CD4-positive, alpha-beta T cell treated with Interleukin-21 for 1 hour (primary cell): Measurements from ENCODE around the gene ACO2.

Experiments
- DNase-seq: peaks from one replicate; pipeline ENCODE4 v3.0.0-alpha.2; 2020

Gene ACO2

GRCh38 chr22:41491374-41492100 lies 22.6 kb downstream of the ACO2 start:
- DNase-seq, result no peak

DNA sequence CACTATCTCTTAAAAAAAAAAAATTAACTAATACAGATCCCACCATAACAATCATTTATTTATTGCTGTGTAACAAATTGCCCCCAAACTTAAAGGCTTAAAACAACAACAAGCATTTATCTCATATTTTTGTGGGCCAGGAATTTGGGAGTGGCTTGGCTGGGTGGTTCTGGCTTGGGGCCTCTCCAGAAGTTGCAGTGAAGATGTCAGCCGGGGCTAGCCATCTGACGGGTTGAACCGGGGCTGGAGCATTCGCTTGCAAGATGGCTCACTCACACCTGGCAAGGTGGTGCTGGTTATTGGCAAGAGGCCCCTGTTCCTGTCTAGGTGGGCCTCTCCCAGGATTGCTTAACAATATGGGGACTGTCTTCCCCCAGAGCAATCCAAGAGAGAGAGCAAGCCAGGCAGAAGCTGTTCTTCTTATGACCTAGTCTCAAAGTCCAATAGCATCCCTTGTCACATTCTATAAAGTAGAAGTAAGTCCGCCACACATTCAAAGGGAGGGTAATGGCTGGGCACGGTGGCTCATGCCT lies 29.5 kb downstream of the ACO2 start:
- DNase-seq, result no peak

- no peak for DNase-seq
Observed at GRCh38 chr22:41499624-41500280, 30.8 kb downstream of the ACO2 start.

DNA sequence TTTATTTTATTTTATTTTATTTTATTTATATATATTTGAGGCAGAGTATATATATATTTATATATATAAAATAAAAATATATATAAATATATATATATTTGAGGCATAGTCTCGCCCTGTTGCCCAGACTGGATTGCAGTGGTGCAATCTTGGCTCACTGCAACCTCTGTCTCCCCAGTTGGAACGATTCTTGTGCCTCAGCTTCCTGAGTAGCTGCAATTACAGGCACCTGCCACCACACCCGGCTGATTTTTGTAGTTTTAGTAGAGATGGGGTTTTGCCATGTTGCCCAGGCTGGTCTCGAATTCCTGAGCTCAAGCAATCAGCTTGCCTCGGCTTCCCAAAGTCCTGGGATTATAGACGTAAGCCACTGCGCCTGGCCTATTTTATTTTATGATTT lies 31.4 kb downstream of the ACO2 start:
- no peak for DNase-seq

DNA sequence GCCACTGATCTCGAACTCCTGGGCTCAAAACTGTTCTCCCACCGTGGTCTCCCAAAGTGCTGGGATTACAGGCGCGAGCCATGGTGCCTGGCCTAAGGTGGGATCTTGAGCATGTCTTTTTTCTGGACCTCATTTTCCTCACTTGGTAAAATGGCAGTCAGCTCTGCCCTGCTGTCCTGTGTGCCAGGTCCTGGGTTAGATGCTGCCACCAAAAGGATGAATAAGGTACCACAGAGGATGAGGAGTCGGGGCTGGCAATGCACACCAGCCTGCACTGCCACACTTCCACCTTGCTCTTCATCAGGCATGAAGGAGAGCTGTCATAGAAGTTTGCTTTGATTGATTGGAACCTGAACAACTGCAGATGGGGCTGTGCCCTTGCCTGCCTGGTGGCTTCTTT lies 32.3 kb downstream of the ACO2 start:
- peak; percentile 31 for DNase-seq

GRCh38 chr22:41504397-41504796 lies 35.5 kb downstream of the ACO2 start:
- no peak for DNase-seq

DNA sequence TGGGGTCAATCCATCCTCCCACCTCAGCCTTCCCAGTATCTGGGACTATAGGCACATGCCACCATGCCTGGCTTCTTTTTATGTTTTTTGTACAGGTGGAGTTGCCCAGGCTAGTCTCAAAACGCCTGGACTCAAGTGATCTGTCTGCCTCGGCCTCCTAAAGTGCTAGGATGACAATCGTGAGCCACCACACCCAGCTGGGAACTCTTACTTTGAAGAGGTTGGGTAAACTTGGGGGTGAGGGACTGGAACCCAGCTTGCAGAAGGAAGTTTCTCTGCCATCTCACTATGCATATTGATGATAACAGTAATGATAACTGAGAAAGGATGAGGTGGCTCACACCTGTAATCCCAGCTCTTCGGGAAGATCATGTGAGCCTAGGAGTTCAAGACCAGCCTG lies 35.9 kb downstream of the ACO2 start:
- no peak for DNase-seq

- no peak for DNase-seq
Observed at GRCh38 chr22:41505511-41506220, 36.7 kb downstream of the ACO2 start.

GRCh38 chr22:41507330-41508063 lies 38.6 kb downstream of the ACO2 start:
- DNase-seq, result no peak

DNA sequence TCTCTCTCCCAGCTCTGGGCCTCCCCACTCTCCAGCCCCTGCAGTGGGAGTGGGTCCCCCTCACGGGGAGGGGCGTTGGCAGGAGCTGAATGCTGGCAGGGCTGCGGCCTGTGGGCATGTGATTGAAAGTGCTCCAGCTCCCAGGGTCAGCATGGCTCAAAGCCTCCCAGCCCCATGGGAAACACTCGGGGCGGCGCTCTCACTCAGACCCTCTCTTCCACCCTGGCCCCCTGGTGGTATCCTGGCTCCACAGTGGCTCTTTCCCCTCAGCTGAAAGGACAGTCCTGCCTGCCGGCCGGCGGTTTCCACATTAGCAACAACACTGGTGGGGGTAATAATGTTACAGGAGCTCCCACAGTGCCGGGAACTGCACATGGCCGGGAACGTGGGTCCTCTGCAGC lies 39.9 kb downstream of the ACO2 start:
- no peak for DNase-seq

GRCh38 chr22:41511521-41511968 lies 42.6 kb downstream of the ACO2 start:
- DNase-seq, result no peak

DNA sequence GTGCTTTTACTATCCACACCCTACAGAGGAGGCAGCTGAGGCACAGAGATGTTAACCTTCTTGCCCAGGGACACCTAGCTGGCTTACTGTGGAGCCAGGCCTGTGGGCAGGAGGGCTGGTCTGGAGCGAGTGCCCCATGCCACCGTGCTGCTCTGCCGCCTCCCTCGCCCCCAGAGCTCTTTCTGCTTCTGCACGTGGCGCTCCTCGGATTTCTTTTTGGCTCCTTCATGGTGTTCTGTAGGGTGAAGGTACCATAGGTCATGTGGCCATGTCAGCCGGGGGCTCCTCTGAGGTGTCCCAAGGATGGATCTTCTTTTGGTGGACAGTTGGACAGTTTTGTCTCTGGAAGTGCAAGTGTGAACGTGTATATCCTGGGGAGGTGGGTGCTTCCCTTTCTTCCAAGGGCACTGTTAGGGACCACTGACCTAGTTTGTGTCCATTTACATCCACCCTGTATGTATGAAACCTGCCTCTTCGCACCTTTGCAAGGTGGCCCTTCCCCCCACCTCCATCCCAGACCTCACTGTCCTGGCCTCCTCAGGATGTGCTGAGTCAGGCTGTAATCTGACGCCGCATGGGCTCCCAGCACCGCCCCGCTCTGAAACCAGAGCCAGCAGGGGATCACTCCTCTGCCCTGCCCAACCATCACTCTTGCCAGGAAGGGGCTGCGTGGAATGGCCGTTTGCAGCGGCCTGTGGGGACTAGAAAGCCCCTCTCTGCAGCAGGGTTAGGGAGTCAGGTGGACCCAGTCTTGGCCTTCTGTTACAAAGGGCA lies 43.7 kb downstream of the ACO2 start:
- no peak for DNase-seq

DNA sequence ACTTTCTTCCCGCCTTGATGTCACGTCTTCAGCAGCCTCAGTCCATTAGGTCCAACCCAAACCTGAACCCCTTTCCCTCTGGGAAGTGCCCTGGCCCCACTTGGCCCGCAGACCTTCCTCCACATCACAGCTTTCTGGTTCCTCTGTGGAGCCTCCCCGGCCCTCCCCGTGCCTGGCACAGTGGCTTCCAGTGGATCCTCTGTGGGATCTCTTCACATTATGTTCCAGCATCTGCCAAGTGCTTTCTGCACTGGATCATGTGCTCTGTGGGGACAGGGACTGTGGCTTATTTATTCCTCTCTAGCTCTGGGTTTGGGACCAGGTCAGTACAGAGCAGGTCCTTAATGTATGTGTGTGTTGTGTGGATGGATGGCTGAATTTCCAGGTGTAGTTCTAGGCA lies 44.5 kb downstream of the ACO2 start:
- DNase-seq, result no peak

GRCh38 chr22:41516462-41516861 lies 47.5 kb downstream of the ACO2 start:
- DNase-seq, result no peak

DNA sequence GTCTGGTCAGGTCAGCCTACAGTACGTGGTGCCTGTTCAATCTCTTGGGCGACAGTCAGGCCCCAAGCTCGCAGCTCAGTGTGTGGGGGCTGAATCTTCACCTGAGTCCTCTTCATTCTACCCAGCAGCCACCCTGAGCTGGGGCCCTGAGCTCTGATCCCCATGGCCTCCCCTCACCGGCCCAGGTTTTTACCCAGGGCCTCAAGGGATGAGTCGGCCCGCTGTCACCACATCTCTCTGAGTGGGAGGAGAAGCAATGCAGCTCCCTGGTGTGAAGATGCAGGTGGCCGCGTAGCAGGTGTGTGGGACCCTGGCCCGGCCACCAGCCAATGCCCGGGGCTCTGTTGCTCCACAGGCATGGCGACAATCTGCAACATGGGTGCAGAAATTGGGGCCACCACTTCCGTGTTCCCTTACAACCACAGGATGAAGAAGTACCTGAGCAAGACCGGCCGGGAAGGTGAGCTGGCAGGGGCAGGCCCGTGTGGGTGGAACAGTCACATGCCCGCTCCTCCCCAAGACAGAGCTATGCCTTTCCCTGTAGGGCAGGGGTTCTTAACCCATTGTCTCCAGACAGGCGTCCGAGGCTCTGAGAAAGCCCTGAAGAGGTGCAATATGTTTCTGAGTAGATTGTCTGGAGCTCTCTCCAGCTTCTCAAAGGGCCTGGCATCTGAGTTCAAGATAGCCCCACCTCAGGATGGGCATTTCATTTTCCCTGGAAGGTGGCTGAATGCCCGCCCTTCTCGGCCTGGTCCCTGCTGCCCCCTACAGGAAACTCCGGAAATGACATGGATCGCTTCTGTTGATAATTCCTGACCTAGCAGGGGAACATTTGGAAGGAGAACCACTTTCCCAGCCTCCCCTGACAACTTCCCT lies 48.5 kb downstream of the ACO2 start:
- peak; percentile 41 for DNase-seq

- DNase-seq, result no peak
Observed at GRCh38 chr22:41518048-41518347, 49.1 kb downstream of the ACO2 start.

DNA sequence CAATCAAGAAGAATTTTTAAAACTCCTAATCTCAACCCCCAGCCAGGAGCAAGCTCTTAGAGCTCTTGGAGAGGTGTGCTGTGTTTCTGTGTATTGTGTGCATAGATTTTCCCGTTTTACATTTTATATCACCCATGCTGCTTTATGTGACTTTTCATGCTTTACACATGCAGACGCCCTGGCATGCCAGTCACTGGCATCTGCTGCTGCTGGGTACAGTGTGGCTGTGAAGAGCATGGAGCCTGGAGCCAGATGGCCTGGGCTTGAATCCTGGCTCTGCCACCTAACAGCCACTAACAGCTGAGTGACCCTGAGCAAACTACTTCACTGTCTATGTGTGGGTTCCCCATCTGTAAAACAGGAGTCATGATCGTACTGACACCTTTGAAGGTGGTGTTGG lies 52.2 kb downstream of the ACO2 start:
- DNase-seq, result no peak

DNA sequence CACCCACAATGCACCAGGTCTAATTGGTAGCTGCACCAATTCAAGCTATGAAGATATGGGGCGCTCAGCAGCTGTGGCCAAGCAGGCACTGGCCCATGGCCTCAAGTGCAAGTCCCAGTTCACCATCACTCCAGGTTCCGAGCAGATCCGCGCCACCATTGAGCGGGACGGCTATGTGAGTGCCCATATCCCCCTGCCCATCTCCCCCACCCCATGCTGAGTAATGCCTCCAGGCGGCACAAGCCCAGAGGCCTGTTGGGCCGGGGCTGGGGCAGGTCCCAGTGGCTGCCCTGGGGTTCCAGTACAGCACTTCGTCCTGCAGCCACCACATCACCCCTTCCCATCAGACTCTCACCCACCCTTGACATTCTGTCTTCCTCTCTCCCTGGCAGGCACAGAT lies 53.9 kb downstream of the ACO2 start:
- DNase-seq, result no peak

DNA sequence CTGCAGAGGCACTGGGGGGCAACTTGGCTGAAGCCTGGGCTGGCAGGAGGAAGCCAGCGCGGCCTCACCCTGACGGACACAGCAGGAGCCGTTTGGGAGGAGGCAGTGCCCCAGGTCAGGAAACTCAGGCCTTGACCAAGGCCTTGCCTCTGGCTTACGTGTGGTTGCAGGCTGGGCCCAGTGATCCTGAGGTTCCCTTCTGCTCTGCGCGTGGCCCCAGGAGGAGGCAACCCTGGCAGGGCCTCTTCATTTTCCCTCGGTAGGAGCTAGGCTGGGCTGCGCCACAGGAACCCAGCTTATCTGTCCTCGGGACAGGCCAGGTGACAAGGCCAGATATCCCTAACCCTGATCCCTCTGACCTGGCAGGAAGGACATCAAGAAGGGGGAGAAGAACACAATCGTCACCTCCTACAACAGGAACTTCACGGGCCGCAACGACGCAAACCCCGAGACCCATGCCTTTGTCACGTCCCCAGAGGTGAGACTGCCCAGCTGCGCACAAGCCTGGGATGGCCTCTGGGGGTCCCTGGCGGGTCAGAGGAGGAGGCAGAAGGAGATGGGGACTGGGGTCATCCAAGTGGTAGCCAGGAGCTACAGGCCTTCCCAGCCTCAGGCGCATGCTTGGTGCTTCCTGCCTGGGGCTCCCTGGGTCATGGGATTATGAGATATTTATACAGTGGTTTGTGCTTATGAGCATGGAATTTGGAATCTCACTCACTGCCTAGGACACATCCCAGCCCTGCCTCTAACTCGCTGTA lies 54.7 kb downstream of the ACO2 start:
- DNase-seq, result no peak

- no peak for DNase-seq
Observed at GRCh38 chr22:41524251-41524661, 55.3 kb downstream of the ACO2 start.
